GM19324 (cell line): ENCODE data around the gene SLC17A1.
"Not testable (repeated sequence)": the region's sequence is repeated elsewhere in the genome, so short reads cannot be mapped to it uniquely, and the experiment has no call there.

ENCODE experiments used
- ATAC-seq: cut with Tn5 transposase; IDR thresholded peaks from one replicate; pipeline ENCODE4 v1.9.1; 2021; ENCODE audit warnings: mild to moderate bottlenecking, moderate library complexity; ENCODE audit not compliant: unreplicated experiment, low FRiP score

The SLC17A1 gene

DNA sequence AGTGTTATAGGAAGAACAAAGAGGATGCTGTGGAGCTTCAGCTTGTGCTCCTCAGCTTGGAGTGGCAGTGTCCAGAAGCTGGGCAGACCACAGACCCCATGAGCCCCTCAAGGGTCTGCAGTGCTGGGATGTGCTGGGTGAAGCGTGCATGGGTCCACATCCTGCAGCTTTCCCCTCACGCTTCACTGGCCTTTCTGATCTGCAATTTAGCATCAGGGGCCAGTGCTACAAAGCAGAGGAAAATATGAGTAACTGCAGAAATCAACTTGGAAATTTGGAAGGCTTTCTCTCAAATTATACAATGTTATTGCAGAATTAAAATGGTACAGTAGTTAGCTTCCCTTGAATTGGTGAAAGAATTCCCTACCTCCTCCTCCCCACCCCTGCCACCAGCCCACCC lies 67.2 kb downstream of the SLC17A1 start:
- ATAC-seq: no peak

- ATAC-seq: no peak
These were observed 73.8 kb downstream of the SLC17A1 start for GRCh38 chr6:25757936-25758642.

GRCh38 chr6:25756382-25757363 lies 75.2 kb downstream of the SLC17A1 start:
- ATAC-seq: no peak

- no peak for ATAC-seq
These were observed 76.4 kb downstream of the SLC17A1 start for GRCh38 chr6:25755483-25755882.

GRCh38 chr6:25754535-25754934 lies 77.3 kb downstream of the SLC17A1 start, which contains the start of gene SLC17A4:
SLC17A4 (plus strand) TSS chr6:25754742; CDS start chr6:25761963, 7,221 bp downstream.
- no peak for ATAC-seq

DNA sequence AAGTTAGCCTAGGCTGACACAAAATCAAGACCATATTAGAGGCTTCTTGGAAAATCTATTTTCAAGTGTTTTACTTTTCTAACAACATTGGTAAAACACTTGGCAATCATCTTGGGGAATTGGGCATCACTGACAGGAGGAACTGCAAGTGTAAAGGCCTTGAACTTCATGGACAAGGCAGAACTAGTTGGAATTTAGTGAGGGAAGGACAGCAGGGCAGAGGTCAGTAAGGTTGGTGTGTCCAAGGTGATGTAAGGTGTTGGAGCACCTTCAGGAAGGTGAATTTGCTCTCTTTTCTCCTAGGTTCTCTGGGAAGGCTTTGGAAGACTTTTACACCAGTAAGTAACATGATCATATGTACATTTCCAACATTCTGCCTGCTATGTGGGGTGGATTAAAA lies 78.8 kb downstream of the SLC17A1 start:
- no peak for ATAC-seq

- no peak for ATAC-seq
These were observed 80.9 kb downstream of the SLC17A1 start for GRCh38 chr6:25750906-25751305.

DNA sequence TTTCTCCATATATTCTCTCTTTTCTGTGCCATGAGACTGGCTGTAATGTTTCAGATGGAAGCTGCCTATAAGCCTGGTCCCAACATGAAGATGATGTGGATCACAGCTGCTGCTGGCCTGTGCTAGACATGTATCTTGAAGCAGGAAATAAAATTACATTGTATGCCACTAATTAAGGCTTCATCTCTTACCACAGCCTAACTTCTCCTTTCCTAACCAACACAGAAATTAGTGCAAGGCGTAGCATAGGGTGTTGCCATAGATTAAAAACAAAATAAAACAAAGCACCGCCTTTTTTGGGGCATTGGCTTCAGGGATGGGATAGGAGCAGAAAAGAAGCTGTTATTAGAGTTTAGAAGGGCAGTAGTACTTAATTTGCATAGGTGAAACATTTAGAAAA lies 82.0 kb downstream of the SLC17A1 start:
- no peak for ATAC-seq

GRCh38 chr6:25748601-25749517 lies 83.0 kb downstream of the SLC17A1 start:
- not testable (repeated sequence) for ATAC-seq

- ATAC-seq: no peak
These were observed 83.8 kb downstream of the SLC17A1 start for GRCh38 chr6:25748049-25748448.

- no peak for ATAC-seq
These were observed 84.4 kb downstream of the SLC17A1 start for GRCh38 chr6:25747477-25747876.

DNA sequence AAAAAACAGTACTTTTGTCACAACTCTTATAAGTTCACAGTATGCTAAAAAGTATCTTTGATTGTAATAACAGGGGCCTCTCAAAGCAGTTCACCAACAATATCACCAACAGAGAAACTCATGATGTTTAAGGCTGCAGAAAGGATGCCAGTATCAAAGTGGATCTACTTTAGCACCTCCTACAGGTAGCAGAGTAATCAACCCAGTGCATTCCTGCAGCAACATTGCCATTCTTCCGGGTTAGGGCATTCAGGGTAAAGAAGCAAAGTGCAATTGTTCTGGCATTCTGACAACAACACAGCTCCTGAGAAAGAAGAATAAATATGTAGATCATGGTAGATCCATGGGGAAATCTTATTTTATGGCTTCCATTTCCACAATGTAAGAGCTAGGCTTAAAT lies 84.9 kb downstream of the SLC17A1 start:
- ATAC-seq: no peak

DNA sequence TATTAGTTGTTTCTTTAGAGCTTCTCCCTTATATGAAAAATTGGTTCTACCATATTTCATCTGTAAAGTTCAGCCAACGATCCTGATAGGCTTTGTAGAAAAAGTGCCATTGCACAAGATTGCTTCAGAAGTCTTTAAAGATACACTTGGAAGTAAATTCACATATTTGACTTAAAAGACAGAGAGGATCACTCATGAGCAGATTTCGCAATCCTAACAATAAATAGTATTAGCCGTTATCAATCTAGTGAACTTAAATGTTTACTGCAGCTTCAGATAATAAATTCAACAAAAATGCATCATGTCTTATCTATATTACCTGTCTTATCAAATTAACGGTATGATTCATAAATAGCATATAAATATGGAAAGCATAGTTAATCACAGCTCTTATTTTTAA lies 86.0 kb downstream of the SLC17A1 start:
- ATAC-seq: no peak

DNA sequence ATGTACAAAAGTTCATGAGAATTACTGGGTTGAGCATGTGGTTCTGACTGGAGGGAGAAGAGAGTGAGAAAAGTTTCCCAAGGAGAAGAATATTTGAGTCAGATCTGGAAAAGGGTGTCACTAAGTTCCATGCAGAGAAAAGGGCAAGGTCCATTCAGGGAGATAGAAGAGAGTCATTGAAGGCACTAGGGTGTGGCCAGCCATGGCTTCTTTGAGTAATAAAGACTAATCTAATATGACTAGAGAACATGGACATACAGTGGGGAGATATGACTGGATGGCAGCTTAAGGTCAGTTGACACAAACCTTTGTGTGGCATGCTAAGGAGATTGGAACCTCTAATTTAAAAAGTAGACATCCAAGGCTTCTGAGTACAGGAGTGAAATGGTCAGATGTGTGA lies 88.0 kb downstream of the SLC17A1 start:
- ATAC-seq: no peak

- no peak for ATAC-seq
These were observed 96.6 kb downstream of the SLC17A1 start for GRCh38 chr6:25735261-25735660.
